Suprapubic skin (tissue), 4 donors: Measurements from ENCODE around the gene GPR156. TPM values are rescaled to one million over a fixed set of nuclear protein-coding genes. Genes with fewer than 3 reads are reported as not detected.
"Not testable (repeated sequence)": the region's sequence is repeated elsewhere in the genome, so short reads cannot be mapped to it uniquely, and the experiment has no call there.

Source experiments
- DNase-seq, 2 donors: peaks; one replicate each; pipeline ENCODE4 v3.0.0-alpha.2; 2019; ENCODE audit warnings: low spot score in 2 of 2
- H3K27ac ChIP-seq: fragments of 200-600 bp; sonication (generic); one replicate; pipeline ENCODE4 v1.5.1; 2019
- H3K27me3 ChIP-seq: fragments of 200-600 bp; sonication (generic); one replicate; pipeline ENCODE4 v1.5.1; 2019
- H3K36me3 ChIP-seq: fragments of 200-600 bp; sonication (generic); one replicate; pipeline ENCODE4 v1.5.1; 2019
- H3K4me1 ChIP-seq: fragments of 200-600 bp; sonication (generic); one replicate; pipeline ENCODE4 v1.5.1; 2019
- H3K4me3 ChIP-seq: fragments of 200-600 bp; sonication (generic); one replicate; pipeline ENCODE4 v1.5.1; 2019; ENCODE audit warnings: mild to moderate bottlenecking
- H3K9me3 ChIP-seq: fragments of 200-600 bp; sonication (generic); one replicate; pipeline ENCODE4 v1.5.1; 2019
- CTCF ChIP-seq, 2 donors: fragments of 200-600 bp in 1 of 2; fragments of 450-650 bp in 1 of 2; sonication (generic) in 1 of 2; IDR thresholded peaks; one replicate each; pipeline ENCODE4 v1.5.1; 2016 to 2019; ENCODE audit warnings: antibody characterized with exemption in 2 of 2, mild to moderate bottlenecking in 1 of 2, moderate library complexity in 1 of 2
- EP300 ChIP-seq: sonication (generic); formaldehyde crosslinking; IDR thresholded peaks from one replicate; pipeline ENCODE4 v1.6.1; 2017; ENCODE audit warnings: antibody characterized with exemption
- POLR2A ChIP-seq, 2 donors: fragments of 450-650 bp; IDR thresholded peaks; one replicate each; pipeline ENCODE4 v1.6.1; 2017; ENCODE audit warnings: antibody characterized with exemption in 2 of 2, mild to moderate bottlenecking in 2 of 2, moderate library complexity in 2 of 2
- POLR2AphosphoS5 ChIP-seq, 3 donors: sonication (generic); formaldehyde crosslinking; IDR thresholded peaks; one replicate each; pipeline ENCODE4 v1.6.1; 2017; ENCODE audit warnings: antibody characterized with exemption in 3 of 3
- WGBS: methylation state at CpG from one replicate; pipeline ENCODE4 v1.1.5; 2018; 5-methylcytosine and 5-hydroxymethylcytosine counted together
- total RNA-seq, 4 donors: library from RNA; depleted of rRNA; stranded (reverse); fragments of >200 nt; gene quantifications; one replicate each; pipeline ENCODE4 v1.1.0, GENCODE V29; 2016

GPR156 gene
- total RNA-seq, 4 donors from 2014 or later, result 0.29 to 0.72 (median 0.30) TPM; not detected in 1

- TF ChIP-seq CTCF (IDR thresholded peaks at IDR 0.05), result no peak
- TF ChIP-seq POLR2A (IDR thresholded peaks at IDR 0.05), result no peak
- no peak for TF ChIP-seq POLR2AphosphoS5 (IDR thresholded peaks at IDR 0.05)
- no peak for TF ChIP-seq EP300
- Histone ChIP-seq H3K36me3 (no peaks in the 10 kb centered on the region), H3K4me3 (no peak overlapping the region), H3K27me3 (no peaks in the 10 kb centered on the region), H3K4me1 (peaks cover 18% of the 10 kb centered on the region), H3K9me3 (peaks cover 7% of the 10 kb centered on the region), H3K27ac (no peak overlapping the region)
- 75% methylated on average over 3 of the region's 3 CpGs for WGBS
- no peak for DNase-seq
These were observed 127.9 kb downstream of the GPR156 start for GRCh38 chr3:120157113-120157512.

GRCh38 chr3:120156699-120157098 is 128.3 kb downstream of the GPR156 start:
- Histone ChIP-seq H3K4me3 (no peak overlapping the region), H3K27ac (no peak overlapping the region), H3K9me3 (peaks cover 7% of the 10 kb centered on the region), H3K36me3 (no peaks in the 10 kb centered on the region), H3K27me3 (no peaks in the 10 kb centered on the region), H3K4me1 (peaks cover 18% of the 10 kb centered on the region)
- DNase-seq, result no peak
- TF ChIP-seq POLR2A (IDR thresholded peaks at IDR 0.05) (no peak), CTCF (IDR thresholded peaks at IDR 0.05) (no peak), EP300 (no peak)

- 88% methylated on average over 3 of the region's 3 CpGs for WGBS
- not testable (repeated sequence) for H3K9me3 ChIP-seq, H3K27ac ChIP-seq, DNase-seq, H3K36me3 ChIP-seq, H3K27me3 ChIP-seq, H3K4me3 ChIP-seq
- peaks cover 18% of the 10 kb centered on the region for H3K4me1 ChIP-seq
These were observed 129.3 kb downstream of the GPR156 start for GRCh38 chr3:120155694-120156093.

GRCh38 chr3:120155108-120155507 is 129.9 kb downstream of the GPR156 start:
- no peak overlapping the region for H3K4me3 ChIP-seq
- DNase-seq, result no peak
- no peak for TF ChIP-seq EP300
- no peak for TF ChIP-seq POLR2A (IDR thresholded peaks at IDR 0.05)
- TF ChIP-seq CTCF (IDR thresholded peaks at IDR 0.05), result no peak
- no peak for TF ChIP-seq POLR2AphosphoS5 (IDR thresholded peaks at IDR 0.05)
- H3K27ac ChIP-seq, result no peak overlapping the region
- H3K9me3 ChIP-seq, result peaks cover 7% of the 10 kb centered on the region
- H3K4me1 ChIP-seq, result peaks cover 14% of the 10 kb centered on the region
- no peaks in the 10 kb centered on the region for H3K27me3 ChIP-seq
- H3K36me3 ChIP-seq, result no peaks in the 10 kb centered on the region

GRCh38 chr3:120153294-120153693 is 131.7 kb downstream of the GPR156 start:
- TF ChIP-seq CTCF (IDR thresholded peaks at IDR 0.05) (no peak), POLR2A (IDR thresholded peaks at IDR 0.05) (no peak), EP300 (no peak), POLR2AphosphoS5 (IDR thresholded peaks at IDR 0.05) (no peak)
- Histone ChIP-seq H3K4me1 (peaks cover 10% of the 10 kb centered on the region), H3K27ac (peak overlapping the region; percentile 53), H3K36me3 (no peaks in the 10 kb centered on the region), H3K27me3 (no peaks in the 10 kb centered on the region), H3K9me3 (peaks cover 7% of the 10 kb centered on the region), H3K4me3 (no peak overlapping the region)
- WGBS, result 28% methylated on average over 2 of the region's 2 CpGs
- no peak for DNase-seq

GRCh38 chr3:120151791-120152190 is 133.2 kb downstream of the GPR156 start:
- WGBS, result 80% methylated on average over 4 of the region's 4 CpGs

More at GRCh38 chr3:120151791-120152190, 133.2 kb downstream of the GPR156 start:
- H3K36me3 ChIP-seq, result no peaks in the 10 kb centered on the region
- peaks cover 7% of the 10 kb centered on the region for H3K9me3 ChIP-seq
- no peak overlapping the region for H3K27ac ChIP-seq
- TF ChIP-seq POLR2AphosphoS5 (IDR thresholded peaks at IDR 0.05) (no peak), EP300 (no peak), POLR2A (IDR thresholded peaks at IDR 0.05) (no peak), CTCF (IDR thresholded peaks at IDR 0.05) (no peak)
- no peaks in the 10 kb centered on the region for H3K27me3 ChIP-seq
- H3K4me1 ChIP-seq, result peaks cover 26% of the 10 kb centered on the region
- no peak for DNase-seq
- no peak overlapping the region for H3K4me3 ChIP-seq
